Measurements from ENCODE around the gene LMTK2.
A peak's percentile ranks its signal among the peaks of the same experiment; 100 is the strongest.

LMTK2 gene

GRCh38 chr7:98251601-98252424 is 145.2 kb downstream of the LMTK2 start, which contains the start of gene TECPR1:
TSS of gene TECPR1 (minus strand) at chr7:98252232. CDS start at chr7:98246146, 6,086 bp downstream.
- H3K27ac ChIP-seq = peak within 1 kb of the TSS; percentile 87
- TF ChIP-seq, protein P1, sequence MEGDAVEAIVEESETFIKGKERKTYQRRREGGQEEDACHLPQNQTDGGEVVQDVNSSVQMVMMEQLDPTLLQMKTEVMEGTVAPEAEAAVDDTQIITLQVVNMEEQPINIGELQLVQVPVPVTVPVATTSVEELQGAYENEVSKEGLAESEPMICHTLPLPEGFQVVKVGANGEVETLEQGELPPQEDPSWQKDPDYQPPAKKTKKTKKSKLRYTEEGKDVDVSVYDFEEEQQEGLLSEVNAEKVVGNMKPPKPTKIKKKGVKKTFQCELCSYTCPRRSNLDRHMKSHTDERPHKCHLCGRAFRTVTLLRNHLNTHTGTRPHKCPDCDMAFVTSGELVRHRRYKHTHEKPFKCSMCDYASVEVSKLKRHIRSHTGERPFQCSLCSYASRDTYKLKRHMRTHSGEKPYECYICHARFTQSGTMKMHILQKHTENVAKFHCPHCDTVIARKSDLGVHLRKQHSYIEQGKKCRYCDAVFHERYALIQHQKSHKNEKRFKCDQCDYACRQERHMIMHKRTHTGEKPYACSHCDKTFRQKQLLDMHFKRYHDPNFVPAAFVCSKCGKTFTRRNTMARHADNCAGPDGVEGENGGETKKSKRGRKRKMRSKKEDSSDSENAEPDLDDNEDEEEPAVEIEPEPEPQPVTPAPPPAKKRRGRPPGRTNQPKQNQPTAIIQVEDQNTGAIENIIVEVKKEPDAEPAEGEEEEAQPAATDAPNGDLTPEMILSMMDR (conservative IDR thresholded peaks at IDR 0.05) = no peak

GRCh38 chr7:98252425-98253054 is 145.9 kb downstream of the LMTK2 start:
- H3K27ac ChIP-seq = peak overlapping the region; percentile 87
- TF ChIP-seq, protein P1 (conservative IDR thresholded peaks at IDR 0.05) = no peak

- TF ChIP-seq, protein P1 (conservative IDR thresholded peaks at IDR 0.05) = no peak
- H3K27ac ChIP-seq = no peak overlapping the region
Observed at GRCh38 chr7:98254516-98254915, 147.9 kb downstream of the LMTK2 start.

DNA sequence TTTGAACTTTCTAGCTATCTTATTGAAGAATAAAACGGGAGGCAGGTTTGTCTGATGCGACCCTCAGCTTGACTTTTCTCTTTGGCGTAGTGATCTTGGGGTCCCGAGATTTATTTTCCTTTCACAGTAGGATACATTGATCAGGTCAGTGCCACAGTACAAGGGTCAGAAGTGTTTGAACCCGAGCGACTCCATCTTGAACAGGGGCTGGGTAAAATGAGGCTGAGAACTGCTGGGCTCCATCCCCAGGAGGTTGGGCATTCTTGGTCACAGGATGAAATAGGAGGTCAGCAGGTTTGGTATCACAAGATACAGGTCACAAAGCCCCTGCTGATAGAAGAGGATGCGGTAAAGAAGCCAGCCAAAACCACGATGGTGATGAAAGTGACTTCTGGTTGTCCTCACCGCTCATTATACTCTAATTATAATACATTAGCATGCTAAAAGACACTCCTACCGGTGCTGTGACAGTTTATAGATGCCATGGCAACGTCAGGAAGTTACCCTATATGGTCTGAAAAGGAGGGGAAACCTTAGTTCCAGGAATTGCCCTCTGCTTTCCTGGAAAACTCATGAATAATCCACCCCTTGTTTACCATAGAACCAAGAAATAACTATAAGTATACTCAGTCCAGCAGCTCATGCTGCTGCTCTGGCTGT is 148.4 kb downstream of the LMTK2 start:
- TF ChIP-seq, protein P1 (conservative IDR thresholded peaks at IDR 0.05) = no peak
- no peak overlapping the region for H3K27ac ChIP-seq

- TF ChIP-seq, protein P1 (conservative IDR thresholded peaks at IDR 0.05) = no peak
- H3K27ac ChIP-seq = no peak overlapping the region
Observed at GRCh38 chr7:98256431-98256830, 149.8 kb downstream of the LMTK2 start.

GRCh38 chr7:98257701-98258100 is 151.0 kb downstream of the LMTK2 start:
- H3K27ac ChIP-seq = no peak overlapping the region
- TF ChIP-seq, protein P1 (conservative IDR thresholded peaks at IDR 0.05) = no peak
